ENCODE results near the gene ABHD6.
A peak's percentile ranks its signal among the peaks of the same experiment; 100 is the strongest.
"Not testable (repeated sequence)": the region's sequence is repeated elsewhere in the genome, so short reads cannot be mapped to it uniquely, and the experiment has no call there.

Gene ABHD6

GRCh38 chr3:58270485-58270884 is 32.9 kb downstream of the ABHD6 start:
- H3K4me3 ChIP-seq (ENCODE audit: low read depth, low read length) = no peak overlapping the region
- TF ChIP-seq CTCF (IDR thresholded peaks at IDR 0.05; ENCODE audit: low read depth, low read length) (no peak), POLR2A (IDR thresholded peaks at IDR 0.05; ENCODE audit: extremely low read depth, insufficient read length) (no peak), MYC (IDR thresholded peaks at IDR 0.05; ENCODE audit: low read depth, low read length) (no peak)
- TF ChIP-seq, protein P1, sequence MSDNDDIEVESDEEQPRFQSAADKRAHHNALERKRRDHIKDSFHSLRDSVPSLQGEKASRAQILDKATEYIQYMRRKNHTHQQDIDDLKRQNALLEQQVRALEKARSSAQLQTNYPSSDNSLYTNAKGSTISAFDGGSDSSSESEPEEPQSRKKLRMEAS (IDR thresholded peaks at IDR 0.05; ENCODE audit: low read depth, low read length) = no peak
- DNase-seq (ENCODE audit: low read depth) = no peak

- H3K4me3 ChIP-seq (ENCODE audit: low read depth, low read length) = no peak overlapping the region
- TF ChIP-seq CTCF (IDR thresholded peaks at IDR 0.05; ENCODE audit: low read depth, low read length) (no peak), MYC (IDR thresholded peaks at IDR 0.05; ENCODE audit: low read depth, low read length) (no peak), POLR2A (IDR thresholded peaks at IDR 0.05; ENCODE audit: extremely low read depth, insufficient read length) (no peak)
- TF ChIP-seq, protein P1 (IDR thresholded peaks at IDR 0.05; ENCODE audit: low read depth, low read length) = no peak
- DNase-seq (ENCODE audit: low read depth) = peak; percentile 68
Measured at GRCh38 chr3:58271901-58272501, 34.4 kb downstream of the ABHD6 start.

GRCh38 chr3:58272891-58273290 is 35.3 kb downstream of the ABHD6 start:
- DNase-seq (ENCODE audit: low read depth) = no peak

DNA sequence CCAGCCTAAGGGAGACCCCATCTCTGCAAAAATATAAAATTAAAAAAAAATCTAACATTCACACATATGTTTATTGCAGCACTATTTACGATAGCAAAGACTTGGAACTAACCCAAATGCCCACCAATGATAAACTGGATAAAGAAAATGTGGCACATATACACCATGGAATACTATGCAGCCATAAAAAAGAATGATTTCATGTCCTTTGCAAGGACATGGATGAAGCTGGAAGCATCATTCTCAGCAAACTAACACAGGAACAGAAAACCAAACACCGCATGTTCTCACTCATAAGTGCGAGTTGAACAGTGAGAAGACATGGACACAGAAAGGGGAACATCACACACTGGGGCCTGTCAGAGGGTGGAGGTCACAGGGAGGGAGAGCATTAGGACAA is 35.8 kb downstream of the ABHD6 start:
- H3K4me3 ChIP-seq (ENCODE audit: low read depth, low read length); DNase-seq (ENCODE audit: low read depth): not testable (repeated sequence)

More at GRCh38 chr3:58272891-58273290, 35.3 kb downstream of the ABHD6 start:
- TF ChIP-seq, protein P1 (IDR thresholded peaks at IDR 0.05; ENCODE audit: low read depth, low read length) = no peak
- TF ChIP-seq POLR2A (IDR thresholded peaks at IDR 0.05; ENCODE audit: extremely low read depth, insufficient read length) (no peak), CTCF (IDR thresholded peaks at IDR 0.05; ENCODE audit: low read depth, low read length) (no peak), MYC (IDR thresholded peaks at IDR 0.05; ENCODE audit: low read depth, low read length) (no peak)
- H3K4me3 ChIP-seq (ENCODE audit: low read depth, low read length) = no peak overlapping the region

DNA sequence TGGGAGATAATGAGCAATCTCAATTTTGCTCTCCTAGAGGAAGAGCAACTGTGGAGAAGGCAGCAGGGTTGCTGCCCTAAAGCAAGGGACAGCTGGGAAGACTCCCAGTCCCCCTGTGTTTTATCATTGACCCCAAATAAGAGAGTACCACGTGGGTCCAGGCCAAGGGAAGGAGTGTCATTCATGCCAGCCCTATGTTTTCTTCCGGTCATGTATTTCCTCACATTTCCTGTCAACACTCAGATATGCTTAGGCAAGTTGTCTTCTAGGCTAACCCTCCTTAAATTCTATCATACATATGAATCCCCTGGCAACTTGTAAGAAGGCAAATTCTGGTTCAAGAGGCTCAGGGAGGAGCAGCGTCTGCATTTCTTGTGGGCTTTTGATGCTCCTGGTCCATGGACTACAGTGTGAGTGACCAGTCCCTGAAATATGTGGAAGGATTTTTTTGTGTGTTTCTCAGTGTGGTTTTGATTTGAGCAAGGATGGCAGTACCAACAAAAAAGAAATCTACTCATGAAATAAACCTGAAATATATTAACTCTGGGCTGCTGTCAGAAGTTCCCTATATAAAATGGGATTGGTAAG is 36.5 kb downstream of the ABHD6 start:
- no peak overlapping the region for H3K4me3 ChIP-seq (ENCODE audit: low read depth, low read length)
- no peak for DNase-seq (ENCODE audit: low read depth)
- TF ChIP-seq CTCF (IDR thresholded peaks at IDR 0.05; ENCODE audit: low read depth, low read length) (no peak), MYC (IDR thresholded peaks at IDR 0.05; ENCODE audit: low read depth, low read length) (no peak)
- TF ChIP-seq, protein P1 (IDR thresholded peaks at IDR 0.05; ENCODE audit: low read depth, low read length) = peak; percentile 51

GRCh38 chr3:58281069-58281468 is 43.5 kb downstream of the ABHD6 start:
- H3K4me3 ChIP-seq (ENCODE audit: low read depth, low read length) = no peak overlapping the region
- DNase-seq (ENCODE audit: low read depth) = no peak
- TF ChIP-seq MYC (IDR thresholded peaks at IDR 0.05; ENCODE audit: low read depth, low read length) = no peak
- no peak for TF ChIP-seq POLR2A (IDR thresholded peaks at IDR 0.05; ENCODE audit: extremely low read depth, insufficient read length)
- TF ChIP-seq CTCF (IDR thresholded peaks at IDR 0.05; ENCODE audit: low read depth, low read length) = no peak
- TF ChIP-seq, protein P1 (IDR thresholded peaks at IDR 0.05; ENCODE audit: low read depth, low read length) = no peak
